HG02938 (cell line): ENCODE measurements around the gene ATP5MC2.
"Not testable (repeated sequence)": the region's sequence is repeated elsewhere in the genome, so short reads cannot be mapped to it uniquely, and the experiment has no call there.

Source experiments
- ATAC-seq: cut with Tn5 transposase; IDR thresholded peaks from one replicate; pipeline ENCODE4 v1.9.1; 2021; ENCODE audit warnings: mild to moderate bottlenecking, moderate library complexity; ENCODE audit not compliant: unreplicated experiment

ATP5MC2 gene

DNA sequence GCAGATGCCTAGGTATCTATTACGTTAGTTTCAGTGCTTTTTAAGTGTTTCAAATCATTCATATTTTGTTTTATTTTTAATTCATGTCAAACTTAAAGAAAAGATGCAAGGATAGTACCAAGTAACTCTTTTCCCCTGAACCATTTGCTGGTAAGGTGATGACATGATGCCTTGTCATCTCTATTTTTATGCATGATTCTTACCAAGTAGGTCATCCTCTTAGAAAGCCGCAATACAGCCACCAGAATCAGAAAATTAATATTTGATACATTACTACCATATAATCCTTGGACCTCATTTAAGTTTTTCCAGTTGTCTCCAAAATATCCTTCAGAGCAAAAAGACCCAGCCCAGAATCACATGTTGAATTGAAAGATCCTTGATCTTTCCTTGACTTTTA is 22.3 kb downstream of the ATP5MC2 start:
- no peak for ATAC-seq

GRCh38 chr12:53652366-53652765 is 23.5 kb downstream of the ATP5MC2 start:
- ATAC-seq, result no peak

- ATAC-seq, result no peak
Observed at GRCh38 chr12:53651737-53652136, 24.1 kb downstream of the ATP5MC2 start.

GRCh38 chr12:53646300-53646699 is 29.6 kb downstream of the ATP5MC2 start:
- ATAC-seq, result not testable (repeated sequence)

- no peak for ATAC-seq
Observed at GRCh38 chr12:53645165-53645564, 30.7 kb downstream of the ATP5MC2 start.

- no peak for ATAC-seq
Observed at GRCh38 chr12:53644133-53644532, 31.8 kb downstream of the ATP5MC2 start.

DNA sequence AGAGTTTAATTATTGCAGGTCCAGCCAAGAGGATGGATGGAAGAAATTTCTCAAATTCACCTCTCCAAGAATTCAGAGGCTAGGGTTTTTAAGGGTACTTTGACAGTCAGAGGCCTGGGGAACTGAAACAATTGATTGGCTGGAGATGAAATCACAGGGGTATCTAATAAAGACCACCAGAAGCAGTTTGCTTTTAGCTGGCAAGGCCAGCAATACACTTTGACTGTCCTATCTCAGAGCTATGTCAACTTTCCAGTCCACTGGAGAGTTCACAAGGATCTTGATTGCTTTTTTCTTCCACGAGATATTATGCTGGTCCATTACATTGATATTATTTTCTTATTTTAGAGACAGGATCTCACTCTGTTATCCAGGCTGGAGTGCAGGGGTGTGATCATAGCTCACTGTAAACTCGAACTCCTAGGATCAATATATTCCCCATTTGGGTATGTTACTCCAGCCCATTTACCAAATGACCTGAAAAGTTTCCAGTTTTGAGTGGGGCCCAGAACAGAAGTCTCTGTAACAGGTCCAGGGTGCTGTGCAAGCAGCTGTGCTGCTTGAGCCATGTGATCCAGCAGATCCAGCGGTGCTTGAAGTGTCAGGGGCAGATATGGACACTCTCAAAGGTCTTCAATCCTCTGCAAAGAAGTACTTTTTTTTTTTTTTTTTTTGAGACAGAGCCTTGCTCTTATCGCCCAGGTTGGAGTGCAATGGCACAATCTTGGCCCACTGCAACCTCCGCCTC is 32.5 kb downstream of the ATP5MC2 start:
- no peak for ATAC-seq

DNA sequence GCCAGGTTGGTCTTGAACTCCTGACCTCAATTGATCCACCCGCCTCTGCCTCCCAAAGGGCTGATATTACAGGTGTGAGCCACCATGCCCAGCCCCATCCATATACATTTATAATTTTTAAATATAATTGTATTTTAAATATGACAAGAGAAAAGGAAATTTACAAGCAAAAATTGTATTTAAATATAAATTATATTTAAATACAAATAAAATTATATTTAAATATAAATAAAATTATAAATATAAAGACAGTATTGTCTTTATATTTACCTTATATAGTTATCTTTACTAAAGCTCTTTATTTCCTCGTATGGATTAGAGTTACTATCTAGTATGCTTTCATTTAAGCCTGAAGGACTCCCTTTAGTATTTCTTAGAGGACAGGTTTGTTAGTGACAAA is 37.8 kb downstream of the ATP5MC2 start:
- ATAC-seq, result no peak

GRCh38 chr12:53636641-53637040 is 39.2 kb downstream of the ATP5MC2 start:
- ATAC-seq, result no peak

DNA sequence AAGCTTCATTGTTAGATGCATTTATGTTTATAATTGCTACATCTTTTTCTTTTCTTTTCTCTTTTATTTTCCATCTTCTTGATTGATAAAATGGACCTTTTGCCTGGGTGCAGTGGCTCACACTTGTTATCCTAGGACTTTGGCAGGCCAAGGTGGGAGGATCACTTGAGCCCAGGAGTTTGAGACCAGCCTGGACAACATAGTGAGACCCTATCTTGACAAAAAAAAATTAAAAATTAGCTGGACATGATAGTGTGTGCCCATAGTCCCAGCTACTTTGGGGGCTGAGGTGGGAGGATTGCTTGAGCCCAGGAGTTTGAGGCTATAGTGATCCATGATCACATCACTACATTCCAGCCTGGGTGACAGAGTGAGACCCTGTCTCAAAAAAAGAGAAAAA is 40.2 kb downstream of the ATP5MC2 start:
- ATAC-seq, result not testable (repeated sequence)

DNA sequence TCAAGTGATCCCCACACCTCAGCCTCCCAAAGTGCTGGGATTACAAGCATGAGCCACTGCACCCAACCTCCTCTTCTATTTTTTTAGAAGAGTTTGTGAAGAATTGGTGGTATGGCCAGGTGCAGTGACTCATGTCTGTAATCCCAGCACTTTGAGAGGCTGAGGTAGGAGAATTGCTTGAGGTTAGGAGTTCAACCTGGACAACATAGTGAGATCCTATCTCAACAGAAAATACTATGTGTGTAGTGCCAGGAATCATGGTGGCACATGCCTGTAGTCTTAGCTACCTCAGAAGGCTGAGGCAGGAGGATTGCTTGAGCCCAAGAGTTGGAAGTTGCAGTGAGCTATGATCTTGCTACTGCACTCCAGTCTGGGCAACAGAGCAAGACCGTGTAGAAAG is 44.2 kb downstream of the ATP5MC2 start:
- ATAC-seq, result no peak

DNA sequence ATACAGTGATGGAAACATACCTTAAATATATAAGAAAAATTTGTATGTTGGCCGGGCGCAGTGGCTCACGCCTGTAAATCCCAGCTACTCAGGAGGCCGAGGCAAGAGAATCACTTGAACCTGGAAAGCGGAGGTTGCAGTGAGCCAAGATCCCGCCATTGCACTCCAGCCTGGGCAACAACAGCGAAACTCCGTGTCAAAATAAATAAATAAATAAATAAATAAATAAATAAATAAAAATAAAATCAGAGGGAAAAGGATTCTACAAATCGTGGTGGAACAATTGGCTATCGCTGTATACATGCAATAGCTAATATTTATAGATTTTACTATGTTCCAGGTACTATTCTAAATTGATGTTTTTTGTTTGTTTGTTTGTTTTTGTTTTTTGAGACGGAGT is 48.0 kb downstream of the ATP5MC2 start:
- ATAC-seq, result no peak

DNA sequence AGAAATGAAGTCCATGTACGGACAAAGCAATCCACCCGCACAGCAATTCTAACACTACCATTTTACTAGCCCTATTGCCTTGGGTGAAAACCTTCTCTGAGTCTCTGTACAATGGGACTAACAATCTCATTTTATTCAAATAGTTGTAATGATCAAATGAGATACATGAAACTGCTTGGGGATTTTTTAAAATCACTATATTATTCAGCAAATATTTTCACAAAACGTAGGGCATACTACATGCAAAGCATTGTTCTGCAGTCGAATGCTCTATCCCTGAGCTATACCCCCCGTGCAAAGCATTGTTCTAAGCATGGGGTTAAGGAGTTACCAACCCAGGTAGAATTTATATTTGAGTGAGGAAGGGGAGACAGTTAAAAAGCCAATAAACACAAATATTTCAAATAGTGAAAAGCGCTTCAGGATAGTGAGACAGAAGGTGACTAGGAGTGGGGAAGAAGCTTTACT is 49.1 kb downstream of the ATP5MC2 start:
- ATAC-seq, result no peak

GRCh38 chr12:53625946-53626701 is 49.8 kb downstream of the ATP5MC2 start, which contains the start of gene ATF7:
ATF7 (minus strand) TSS chr12:53626382; CDS start chr12:53601000, 25,382 bp downstream.
- peak; percentile 95 for ATAC-seq

DNA sequence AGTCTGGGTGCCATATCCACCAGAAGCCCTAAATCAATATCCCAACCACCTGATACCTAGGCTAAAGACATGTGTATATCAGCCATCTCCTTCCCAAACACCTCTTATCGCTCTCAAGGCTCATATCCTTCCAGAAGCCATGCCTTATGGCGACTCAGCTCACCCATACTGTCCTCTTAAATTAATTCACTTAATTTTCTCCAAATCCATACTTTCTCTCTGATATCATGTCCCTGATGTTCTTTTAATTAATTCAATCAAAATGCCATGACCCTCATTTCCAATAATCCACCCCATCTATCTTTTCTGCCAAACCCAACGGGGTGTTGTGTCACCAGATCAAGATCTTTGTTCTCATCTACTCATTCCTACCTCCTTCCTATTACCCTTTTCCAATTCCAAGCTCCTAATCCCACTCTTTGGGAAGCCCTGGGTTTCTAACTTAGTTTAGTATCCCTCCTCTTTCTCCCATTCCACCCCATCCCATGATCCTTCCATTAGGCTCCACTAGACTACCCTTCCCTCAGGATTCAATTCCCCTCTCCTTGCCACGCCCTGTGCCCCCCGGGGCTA is 50.4 kb downstream of the ATP5MC2 start:
- ATAC-seq, result no peak

DNA sequence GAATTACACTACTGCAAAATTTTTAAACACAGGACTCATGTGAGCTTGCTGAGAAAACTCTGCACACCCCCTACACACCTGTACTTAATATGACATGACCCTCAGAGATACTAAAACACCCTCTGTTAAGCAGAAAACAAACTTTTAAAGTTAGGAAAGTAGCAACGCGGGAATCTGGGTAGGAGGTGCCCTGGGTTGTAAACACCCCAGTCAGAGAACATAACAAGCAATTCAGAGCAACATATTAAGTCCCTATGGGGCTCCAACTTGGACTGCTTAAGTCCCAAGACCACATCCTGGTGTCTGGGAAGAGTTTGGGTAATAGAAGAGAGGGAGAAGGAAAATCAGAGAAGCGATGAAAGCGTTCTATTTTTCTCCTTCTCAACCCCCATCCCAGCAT is 50.9 kb downstream of the ATP5MC2 start:
- ATAC-seq, result no peak

DNA sequence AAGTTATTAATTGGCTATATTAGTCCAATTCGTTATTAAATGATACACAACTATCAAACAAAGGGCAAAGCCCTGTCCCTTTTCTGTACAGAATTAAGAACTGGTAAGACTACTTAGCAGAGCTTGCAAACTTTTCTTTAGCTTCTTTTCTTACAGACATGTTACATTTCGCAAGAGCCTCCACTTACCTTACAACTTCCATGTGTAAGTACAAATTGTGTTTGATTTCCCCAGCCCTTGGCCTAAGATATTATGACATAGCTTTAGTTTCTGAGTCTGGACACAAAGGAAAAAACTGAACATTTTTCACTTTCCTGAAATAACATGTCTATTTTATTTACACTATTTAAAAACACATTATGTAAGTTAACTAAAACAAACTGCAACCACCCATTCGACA is 51.4 kb downstream of the ATP5MC2 start:
- no peak for ATAC-seq

GRCh38 chr12:53623548-53624385 is 52.1 kb downstream of the ATP5MC2 start:
- ATAC-seq, result no peak

GRCh38 chr12:53622724-53623123 is 53.2 kb downstream of the ATP5MC2 start:
- ATAC-seq, result no peak

DNA sequence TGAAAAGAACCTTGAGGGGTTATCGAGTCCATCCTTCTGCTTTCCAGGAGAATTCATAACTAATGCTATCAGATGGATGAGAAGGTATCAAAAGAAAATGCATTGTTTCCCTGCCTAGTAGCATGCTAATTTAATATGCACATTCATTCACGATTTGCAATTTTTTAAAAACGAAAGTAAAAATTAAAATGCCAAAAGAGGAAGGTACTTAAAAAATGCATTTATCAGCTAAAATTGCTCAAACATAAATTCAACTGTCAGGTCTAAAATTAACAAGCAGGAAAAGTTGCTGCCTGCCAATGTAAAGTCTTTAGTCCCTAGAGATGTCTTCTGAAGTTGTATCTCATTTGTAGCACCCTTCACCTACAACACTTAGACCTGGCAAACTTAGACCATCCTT is 57.6 kb downstream of the ATP5MC2 start:
- no peak for ATAC-seq

DNA sequence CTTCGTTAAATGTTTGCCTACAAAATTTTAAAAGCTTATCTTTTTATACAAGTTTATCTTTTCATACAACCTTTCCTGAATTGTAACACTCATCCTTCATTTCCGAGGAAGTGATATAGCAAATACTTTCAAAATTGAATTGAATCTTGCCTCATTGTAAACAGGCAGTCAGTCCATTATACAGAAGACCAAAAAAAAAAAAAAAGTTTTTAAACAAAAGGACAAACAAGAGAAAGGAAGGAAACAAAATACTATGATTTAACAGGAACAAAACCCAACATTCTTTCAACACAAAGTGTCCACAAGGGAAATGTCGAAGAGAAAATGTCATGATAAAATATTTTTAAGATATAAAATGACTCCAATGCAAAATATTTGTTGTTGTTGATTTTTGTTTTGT is 58.2 kb downstream of the ATP5MC2 start:
- no peak for ATAC-seq
